B cell (primary cell): ENCODE data around the gene PTPN14. TPM values are rescaled to one million over a fixed set of nuclear protein-coding genes. Genes with fewer than 3 reads are reported as not detected.

Experiments
- ATAC-seq: fragments of 200-7000 bp; cut with Tn5 transposase; one replicate; pipeline ENCODE4 v1.10.0; 2021; ENCODE audit warnings: low read depth, mild to moderate bottlenecking, moderate number of reproducible peaks, moderate library complexity
- CTCF ChIA-PET: fragments of 350-600 bp; sonication (Branson Sonifier 250); formaldehyde crosslinking; loops from one replicate; lab custom pipeline; 2021; ENCODE audit warnings: antibody characterized with exemption, inconsistent platforms; lab: Charles Lee
- POLR2A ChIA-PET: fragments of 350-600 bp; sonication (Branson Sonifier 250); formaldehyde crosslinking; loops from one replicate; lab custom pipeline; 2021; ENCODE audit warnings: antibody characterized with exemption; lab: Charles Lee
- DNase-seq: peaks from one replicate; pipeline ENCODE4 v3.0.0; 2013
- H2AFZ ChIP-seq: 2 replicates; pipeline ENCODE4 v1.6.1; 2012; ENCODE audit warnings: mild to moderate bottlenecking, low read depth, low read length; ENCODE audit not compliant: insufficient read depth, poor library complexity, severe bottlenecking
- H3K27ac ChIP-seq, 2 donors: 1 replicate in 1 of 2; 2 replicates in 1 of 2; pipeline ENCODE4 v1.5.1; 2012 to 2013; ENCODE audit warnings: low read length in 2 of 2, mild to moderate bottlenecking in 2 of 2, moderate library complexity in 1 of 2
- H3K27me3 ChIP-seq, 4 experiments: fragments of 200-600 bp in 1 of 4; sonication (generic) in 1 of 4; replicated peaks in 1 of 4; 1 replicate in 2 of 4; 2 replicates in 2 of 4; pipeline versions ENCODE4 v1.6.1 to v1.7.0; 2013 to 2016; ENCODE audit warnings: low read length in 3 of 4, mild to moderate bottlenecking in 2 of 4, mixed read lengths in 1 of 4, moderate library complexity in 1 of 4; ENCODE audit not compliant: insufficient read depth in 4 of 4, control insufficient read depth in 3 of 4; ENCODE audit errors: control extremely low read depth in 1 of 4
- H3K36me3 ChIP-seq, 2 experiments: replicated peaks in 1 of 2; 1 replicate in 1 of 2; 2 replicates in 1 of 2; pipeline versions ENCODE4 v1.6.1 to v1.7.1; 2013; ENCODE audit warnings: low read length in 1 of 2; ENCODE audit not compliant: insufficient read depth in 2 of 2, control insufficient read depth in 1 of 2; ENCODE audit errors: control extremely low read depth in 1 of 2, extremely low read depth in 1 of 2
- H3K4me1 ChIP-seq, 2 donors: fragments of 200-600 bp in 1 of 2; sonication (generic) in 1 of 2; 1 replicate in 1 of 2; 2 replicates in 1 of 2; pipeline versions ENCODE4 v1.5.1 to v1.6.1; 2013 to 2017; ENCODE audit warnings: low read length in 2 of 2; ENCODE audit not compliant: control insufficient read depth in 2 of 2, insufficient read depth in 2 of 2
- H3K4me2 ChIP-seq: replicated peaks from 2 replicates; pipeline ENCODE3; 2012; ENCODE audit warnings: mild to moderate bottlenecking, low read depth, low read length; ENCODE audit not compliant: poor library complexity, severe bottlenecking
- H3K4me3 ChIP-seq, 5 experiments: fragments of 200-600 bp in 1 of 5; sonication (generic) in 1 of 5; 1 replicate in 3 of 5; 2 replicates in 2 of 5; pipeline versions ENCODE4 v1.5.1 to v1.7.0; 2011 to 2016; ENCODE audit warnings: low read length in 4 of 5, mild to moderate bottlenecking in 4 of 5, low read depth in 2 of 5, control low read depth in 1 of 5, moderate library complexity in 1 of 5; ENCODE audit not compliant: insufficient read depth in 1 of 5; ENCODE audit errors: control extremely low read depth in 1 of 5, extremely low read depth in 1 of 5
- H3K79me2 ChIP-seq: fragments of 200-600 bp; sonication (generic); one replicate; pipeline ENCODE4 v1.6.0; 2016; ENCODE audit warnings: low read length; ENCODE audit not compliant: control insufficient read depth, insufficient read depth
- H3K9ac ChIP-seq: fragments of 200-600 bp; sonication (generic); 2 replicates; pipeline ENCODE4 v1.6.1; 2017; ENCODE audit warnings: mild to moderate bottlenecking, low read length, moderate library complexity
- H3K9me3 ChIP-seq, 3 donors: one replicate each; pipeline versions ENCODE4 v1.6.1 to v1.7.1; 2013; ENCODE audit warnings: low read length in 2 of 3; ENCODE audit not compliant: control insufficient read depth in 2 of 3, insufficient read depth in 1 of 3; ENCODE audit errors: control extremely low read depth in 1 of 3
- H4K20me1 ChIP-seq: 2 replicates; pipeline ENCODE4 v1.6.0; 2012; ENCODE audit warnings: mild to moderate bottlenecking, low read length; ENCODE audit not compliant: insufficient read depth, control insufficient read depth, poor library complexity, severe bottlenecking
- H3K27ac Mint-ChIP-seq: one replicate; pipeline ENCODE4 v1.8.0; 2021; ENCODE audit warnings: mixed read lengths
- H3K27me3 Mint-ChIP-seq: one replicate; pipeline ENCODE4 v1.8.0; 2021; ENCODE audit warnings: mixed read lengths
- H3K4me1 Mint-ChIP-seq: one replicate; pipeline ENCODE4 v1.8.0; 2021; ENCODE audit warnings: mixed read lengths
- H3K4me3 Mint-ChIP-seq: one replicate; pipeline ENCODE4 v1.8.0; 2021; ENCODE audit warnings: mixed read lengths
- H3K9me3 Mint-ChIP-seq: one replicate; pipeline ENCODE4 v1.8.0; 2022; ENCODE audit warnings: mixed read lengths; ENCODE audit not compliant: insufficient read depth
- CTCF ChIP-seq: fragments of 200-600 bp; IDR thresholded peaks from one replicate; pipeline ENCODE4 v1.8.0; 2022; ENCODE audit warnings: antibody characterized with exemption, mild to moderate bottlenecking
- EZH2 ChIP-seq: IDR thresholded peaks from 2 replicates; pipeline ENCODE4 v1.6.1; 2012; ENCODE audit warnings: borderline replicate concordance, low read depth, mild to moderate bottlenecking, moderate library complexity, low read length; ENCODE audit not compliant: insufficient read depth, poor library complexity, severe bottlenecking
- WGBS: methylation state at CpG from one replicate; pipeline ENCODE4 v1.1.5; 2013; ENCODE audit warnings: missing lambda C conversion rate; ENCODE audit not compliant: insufficient coverage; 5-methylcytosine and 5-hydroxymethylcytosine counted together
- intact Hi-C: fragments of 100-400 bp; cut with micrococcal nuclease; formaldehyde crosslinking; loops from one replicate; pipeline ENCODE4 v1.10.0; 2022
- polyA plus RNA-seq: library from polyadenylated mRNA; depleted of rRNA; stranded (reverse); fragments of >200 nt; gene quantifications from 2 replicates; pipeline ENCODE4 v1.2.3, GENCODE V29; 2012
- total RNA-seq, 2 donors: library from RNA; stranded (reverse); fragments of 120-200 nt in 1 of 2; gene quantifications; 1 replicate in 1 of 2; 2 replicates in 1 of 2; pipeline versions ENCODE4 v1.2.3 to v1.2.4, GENCODE V29; 2013 to 2022

The PTPN14 gene
- total and polyA plus RNA-seq, 2 donors (not counting 1 experiment from before 2014, with no cell fraction given) = under 0.01 TPM; not detected in 1

GRCh38 chr1:214566158-214567104 is 15.0 kb upstream of the PTPN14 start:
- DNase-seq (no peak), ATAC-seq (no peak)
- Histone ChIP-seq H3K79me2 (no peaks in the 10 kb centered on the region), H3K4me2 (no peak overlapping the region), H3K27ac (no peak overlapping the region), H3K9ac (no peak overlapping the region), H3K4me1 (no peaks in the 10 kb centered on the region), H3K36me3 (no peaks in the 10 kb centered on the region), H2AFZ (no peak overlapping the region), H3K27me3 (peaks cover 0 to 1% (median 0%) of the 10 kb centered on the region in 4 experiments), H3K9me3 (no peaks in the 10 kb centered on the region), H3K4me3 (no peak overlapping the region), H4K20me1 (no peaks in the 10 kb centered on the region)
- intact Hi-C loops = no loop called here
- WGBS = no CpG with 5 or more reads among the region's 3 CpGs
- TF ChIP-seq EZH2 (no peak), CTCF (no peak)
- Mint-ChIP-seq H3K4me3 (no peak overlapping the region), H3K27ac (no peak overlapping the region), H3K9me3 (no peaks in the 10 kb centered on the region), H3K27me3 (peaks cover 20% of the 10 kb centered on the region), H3K4me1 (no peaks in the 10 kb centered on the region)
- POLR2A ChIA-PET = no interaction called here
- CTCF ChIA-PET = interaction anchor here (1.5 kb wide), 1 partner anchor 237 kb away, joined by 3 read pairs; no protein-coding TSS in a partner anchor

- intact Hi-C loops = no loop called here
- Histone ChIP-seq H3K9me3 (no peaks in the 10 kb centered on the region), H2AFZ (no peak overlapping the region), H3K4me1 (no peaks in the 10 kb centered on the region), H3K36me3 (no peaks in the 10 kb centered on the region), H3K9ac (no peak overlapping the region), H3K4me2 (no peak overlapping the region), H3K27me3 (peaks cover 0 to 4% (median 3%) of the 10 kb centered on the region in 4 experiments), H4K20me1 (no peaks in the 10 kb centered on the region), H3K4me3 (no peak overlapping the region), H3K79me2 (no peaks in the 10 kb centered on the region), H3K27ac (no peak overlapping the region)
- no CpG with 5 or more reads among the region's 1 CpG for WGBS
- no peak for TF ChIP-seq CTCF
- ChIA-PET POLR2A (no interaction called here), CTCF (no interaction called here)
- Mint-ChIP-seq H3K9me3 (no peaks in the 10 kb centered on the region), H3K4me1 (no peaks in the 10 kb centered on the region), H3K27ac (no peak overlapping the region), H3K27me3 (peaks cover 26% of the 10 kb centered on the region), H3K4me3 (no peak overlapping the region)
- DNase-seq = no peak
- no peak for ATAC-seq
Observed at GRCh38 chr1:214565310-214565709, 13.9 kb upstream of the PTPN14 start.
